ENCODE measurements around the gene CFAP99. TPM values are rescaled to one million over a fixed set of nuclear protein-coding genes. Genes with fewer than 3 reads are reported as not detected.

The CFAP99 gene
- total RNA-seq, 4 donors from 2014 or later, result 0.21 to 0.46 TPM; not detected in 2

GRCh38 chr4:2412534-2412884 lies 6.2 kb upstream of the CFAP99 start:
- TF ChIP-seq POLR2A (IDR thresholded peaks at IDR 0.05), result no peak
- TF ChIP-seq, protein P1, sequence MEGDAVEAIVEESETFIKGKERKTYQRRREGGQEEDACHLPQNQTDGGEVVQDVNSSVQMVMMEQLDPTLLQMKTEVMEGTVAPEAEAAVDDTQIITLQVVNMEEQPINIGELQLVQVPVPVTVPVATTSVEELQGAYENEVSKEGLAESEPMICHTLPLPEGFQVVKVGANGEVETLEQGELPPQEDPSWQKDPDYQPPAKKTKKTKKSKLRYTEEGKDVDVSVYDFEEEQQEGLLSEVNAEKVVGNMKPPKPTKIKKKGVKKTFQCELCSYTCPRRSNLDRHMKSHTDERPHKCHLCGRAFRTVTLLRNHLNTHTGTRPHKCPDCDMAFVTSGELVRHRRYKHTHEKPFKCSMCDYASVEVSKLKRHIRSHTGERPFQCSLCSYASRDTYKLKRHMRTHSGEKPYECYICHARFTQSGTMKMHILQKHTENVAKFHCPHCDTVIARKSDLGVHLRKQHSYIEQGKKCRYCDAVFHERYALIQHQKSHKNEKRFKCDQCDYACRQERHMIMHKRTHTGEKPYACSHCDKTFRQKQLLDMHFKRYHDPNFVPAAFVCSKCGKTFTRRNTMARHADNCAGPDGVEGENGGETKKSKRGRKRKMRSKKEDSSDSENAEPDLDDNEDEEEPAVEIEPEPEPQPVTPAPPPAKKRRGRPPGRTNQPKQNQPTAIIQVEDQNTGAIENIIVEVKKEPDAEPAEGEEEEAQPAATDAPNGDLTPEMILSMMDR (IDR thresholded peaks at IDR 0.05), result no peak
- intact Hi-C loops (cut with DNase I; ENCODE audit: low total_unique reads), result no loop called here
- Histone ChIP-seq H3K4me1 (no peaks in the 10 kb centered on the region), H3K27me3 (peaks cover 0 to 9% of the 10 kb centered on the region in 2 donors), H3K36me3 (no peaks in the 10 kb centered on the region), H3K27ac (peak overlapping the region; percentile 29 to 61), H3K4me3 (no peak overlapping the region), H3K9me3 (no peaks in the 10 kb centered on the region)
- no peak for DNase-seq

DNA sequence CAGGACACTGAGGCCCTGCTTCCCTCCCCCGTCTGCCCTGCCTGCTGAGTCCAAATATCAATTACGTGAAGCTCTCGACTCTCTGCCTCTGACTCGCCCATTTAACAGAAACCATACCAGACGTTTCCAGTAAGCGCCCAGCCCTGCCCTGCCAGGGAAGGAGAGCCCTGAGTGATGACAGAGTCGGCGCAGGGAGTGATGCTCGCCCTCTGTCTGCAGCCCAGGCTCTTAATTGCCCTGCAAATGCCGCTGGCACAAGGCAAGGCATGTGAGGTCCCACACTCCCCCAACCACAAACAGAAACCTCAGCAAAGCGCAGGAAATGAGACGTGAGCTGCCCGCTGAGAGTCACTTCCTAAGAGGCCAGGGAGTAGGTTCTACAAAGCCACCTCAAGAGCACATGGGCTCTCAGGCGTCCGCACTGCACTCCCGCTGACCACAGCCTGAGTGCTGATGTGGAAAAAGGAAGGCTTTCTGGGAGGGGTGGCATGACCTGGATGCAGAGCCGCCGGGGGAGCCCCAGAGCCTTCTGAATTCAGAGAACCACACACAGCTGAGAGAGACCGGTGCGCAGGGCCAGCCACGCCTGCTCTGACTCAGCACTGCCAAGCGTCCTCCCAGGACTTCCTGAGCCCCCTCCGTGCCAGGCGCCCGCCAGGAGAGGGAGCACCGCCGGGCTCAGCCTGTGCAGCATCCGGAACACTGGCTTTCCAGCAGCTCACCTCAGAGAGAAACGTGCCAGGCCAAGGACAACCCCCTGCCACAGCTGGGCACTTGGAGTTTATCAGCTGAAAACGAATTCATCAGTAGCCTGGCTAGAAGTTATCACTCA lies 5.7 kb upstream of the CFAP99 start:
- no peak for TF ChIP-seq POLR2A (IDR thresholded peaks at IDR 0.05)
- TF ChIP-seq, protein P1 (IDR thresholded peaks at IDR 0.05), result peak; percentile 24 to 47 (median 33)
- intact Hi-C loops (cut with DNase I; ENCODE audit: low total_unique reads), result no loop called here
- Histone ChIP-seq H3K4me3 (no peak overlapping the region), H3K27ac (peak overlapping the region; percentile 48 to 61), H3K27me3 (peaks cover 0 to 13% of the 10 kb centered on the region in 2 donors), H3K36me3 (no peaks in the 10 kb centered on the region), H3K9me3 (no peaks in the 10 kb centered on the region), H3K4me1 (no peaks in the 10 kb centered on the region)
- DNase-seq, result peak; percentile 63 to 78

- intact Hi-C loops (cut with DNase I; ENCODE audit: low total_unique reads), result no loop called here
- TF ChIP-seq, protein P1 (IDR thresholded peaks at IDR 0.05), result no peak
- TF ChIP-seq POLR2A (IDR thresholded peaks at IDR 0.05), result no peak
Measured at GRCh38 chr4:2413821-2414610, 4.7 kb upstream of the CFAP99 start.

DNA sequence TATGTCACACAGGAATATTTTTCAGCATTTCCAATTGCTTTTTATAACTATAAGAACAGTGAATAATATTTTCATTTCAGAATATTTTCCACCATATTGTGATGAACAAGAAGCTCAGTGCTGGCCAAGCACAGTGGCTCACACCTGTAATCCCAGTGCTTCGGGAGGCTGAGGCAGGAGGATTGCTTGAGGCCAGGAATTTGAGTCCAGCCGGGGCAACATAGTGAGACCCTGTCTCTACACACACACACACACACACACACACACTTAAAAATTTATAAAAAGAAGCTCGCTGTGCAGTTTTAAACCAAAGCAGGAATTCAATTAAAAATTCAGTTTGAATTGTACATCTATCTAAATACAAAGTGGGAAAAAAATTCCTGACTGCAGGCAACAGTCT lies 3.5 kb upstream of the CFAP99 start:
- Histone ChIP-seq H3K9me3 (no peaks in the 10 kb centered on the region), H3K36me3 (no peaks in the 10 kb centered on the region), H3K4me3 (no peak overlapping the region), H3K27me3 (peaks cover 0 to 13% of the 10 kb centered on the region in 2 donors), H3K4me1 (peaks cover 0 to 4% of the 10 kb centered on the region in 2 donors), H3K27ac (no peak overlapping the region)
- intact Hi-C loops (cut with DNase I; ENCODE audit: low total_unique reads), result loop anchor here (5.0 kb wide), 1 partner anchor 527 kb away; no protein-coding TSS in a partner anchor
- DNase-seq, result no peak
- TF ChIP-seq POLR2A (IDR thresholded peaks at IDR 0.05), result no peak
- TF ChIP-seq, protein P1 (IDR thresholded peaks at IDR 0.05), result no peak

More at GRCh38 chr4:2413821-2414610, 4.7 kb upstream of the CFAP99 start:
- DNase-seq, result no peak
- Histone ChIP-seq H3K27me3 (peaks cover 0 to 13% of the 10 kb centered on the region in 2 donors), H3K27ac (peak overlapping the region; percentile 32 to 48), H3K4me1 (no peaks in the 10 kb centered on the region), H3K9me3 (no peaks in the 10 kb centered on the region), H3K4me3 (no peak overlapping the region), H3K36me3 (no peaks in the 10 kb centered on the region)

Data from uterus (tissue), 4 donors.